Measurements from ENCODE around the gene POLR1E.

The POLR1E gene

DNA sequence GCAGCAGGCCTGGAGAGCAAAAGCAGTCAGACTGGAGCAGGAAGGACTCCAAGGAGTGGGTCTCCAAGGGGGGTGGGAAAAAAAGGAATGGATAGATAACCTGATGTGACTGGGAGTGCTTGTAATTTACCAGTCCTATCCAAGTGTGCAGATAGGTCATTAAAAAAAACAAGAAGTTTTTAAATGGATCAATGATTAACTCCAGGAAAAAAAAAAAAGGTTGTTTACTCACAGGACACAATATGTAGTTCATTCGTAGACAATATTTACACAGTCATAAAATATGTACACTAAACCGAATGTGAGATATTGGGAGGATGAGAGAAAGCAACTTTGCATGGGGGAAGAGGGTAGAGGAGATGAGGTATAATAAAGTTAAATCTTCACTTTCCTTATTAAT is 40.9 kb upstream of the POLR1E start:
- Histone ChIP-seq H3K9me3 (ENCODE audit: insufficient read depth, low read length) (no peaks in the 10 kb centered on the region), H2AFZ (ENCODE audit: low read depth, low read length) (no peak overlapping the region), H3K36me3 (replicated peaks; ENCODE audit: low read depth, low read length) (peaks cover 40% of the 10 kb centered on the region), H4K20me1 (ENCODE audit: insufficient read depth, low read length) (peaks cover 18% of the 10 kb centered on the region), H3K27ac (ENCODE audit: low read length) (no peak overlapping the region), H3K27me3 (ENCODE audit: low read depth, low read length) (no peaks in the 10 kb centered on the region), H3K4me1 (ENCODE audit: low read length) (peaks cover 8% of the 10 kb centered on the region), H3K4me2 (ENCODE audit: low read length) (no peak overlapping the region), H3K9ac (ENCODE audit: low read length) (no peak overlapping the region), H3K79me2 (ENCODE audit: low read length) (peaks cover 85% of the 10 kb centered on the region), H3K4me3 (ENCODE audit: low read length) (no peak overlapping the region)
- TF ChIP-seq EZH2phosphoT487 (IDR thresholded peaks at IDR 0.05; ENCODE audit: low read depth) (no peak), CTCF (IDR thresholded peaks at IDR 0.05; ENCODE audit: low read depth, low read length) (no peak)

DNA sequence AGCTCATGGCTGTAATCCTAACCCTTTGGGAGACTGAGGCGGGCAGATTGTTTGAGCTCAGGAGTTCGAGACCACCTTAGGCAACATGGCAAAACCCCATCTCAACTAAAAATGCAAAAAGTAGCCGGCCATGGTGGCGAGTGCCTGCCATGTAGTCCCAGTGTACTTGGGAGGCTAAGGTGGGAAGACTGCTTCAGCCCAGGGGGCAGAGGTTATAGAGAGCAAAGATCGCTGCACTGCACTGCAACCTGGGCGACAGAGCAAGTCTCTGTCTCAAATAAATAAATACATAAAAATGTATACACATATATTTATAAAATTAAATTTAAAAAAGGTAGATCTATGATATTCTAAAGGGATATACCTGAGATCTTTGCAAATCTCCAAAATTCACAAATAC is 39.9 kb upstream of the POLR1E start:
- Histone ChIP-seq H3K36me3 (replicated peaks; ENCODE audit: low read depth, low read length) (peaks cover 37% of the 10 kb centered on the region), H3K79me2 (ENCODE audit: low read length) (peaks cover 87% of the 10 kb centered on the region)
- TF ChIP-seq EZH2phosphoT487 (IDR thresholded peaks at IDR 0.05; ENCODE audit: low read depth), result no peak
- no peak for TF ChIP-seq CTCF (IDR thresholded peaks at IDR 0.05; ENCODE audit: low read depth, low read length)

DNA sequence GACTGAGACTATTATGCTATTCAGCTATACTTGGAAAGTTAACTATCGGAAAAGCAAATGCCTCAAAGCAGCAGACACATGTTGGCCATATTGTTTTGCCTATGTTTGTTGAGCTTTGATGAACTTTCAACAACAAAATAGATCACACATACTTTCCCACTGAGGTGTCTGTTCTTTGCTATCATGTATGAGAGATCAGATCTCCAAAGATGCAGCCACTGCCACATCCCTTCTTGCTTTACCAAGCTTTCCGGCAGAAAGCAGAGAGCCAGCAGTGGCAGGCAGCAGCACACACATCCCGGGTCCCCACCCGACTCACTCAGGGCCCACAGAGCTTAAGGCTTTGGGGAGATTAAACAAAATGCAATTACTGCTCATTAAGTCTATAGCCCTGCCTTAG is 39.3 kb upstream of the POLR1E start:
- no peak for TF ChIP-seq EZH2phosphoT487 (IDR thresholded peaks at IDR 0.05; ENCODE audit: low read depth)
- no peak for TF ChIP-seq CTCF (IDR thresholded peaks at IDR 0.05; ENCODE audit: low read depth, low read length)
- Histone ChIP-seq H3K27ac (ENCODE audit: low read length) (no peak overlapping the region), H3K79me2 (ENCODE audit: low read length) (peaks cover 88% of the 10 kb centered on the region), H2AFZ (ENCODE audit: low read depth, low read length) (no peak overlapping the region), H3K4me2 (ENCODE audit: low read length) (no peak overlapping the region), H3K27me3 (ENCODE audit: low read depth, low read length) (no peaks in the 10 kb centered on the region), H3K4me3 (ENCODE audit: low read length) (no peak overlapping the region), H4K20me1 (ENCODE audit: insufficient read depth, low read length) (peaks cover 21% of the 10 kb centered on the region), H3K9me3 (ENCODE audit: insufficient read depth, low read length) (no peaks in the 10 kb centered on the region), H3K36me3 (replicated peaks; ENCODE audit: low read depth, low read length) (peaks cover 31% of the 10 kb centered on the region), H3K4me1 (ENCODE audit: low read length) (peaks cover 11% of the 10 kb centered on the region), H3K9ac (ENCODE audit: low read length) (no peak overlapping the region)

More for the DNA sequence above, 39.9 kb upstream of the POLR1E start:
- no peak overlapping the region for H3K4me2 ChIP-seq (ENCODE audit: low read length)
- H3K9me3 ChIP-seq (ENCODE audit: insufficient read depth, low read length), result no peaks in the 10 kb centered on the region
- H3K4me1 ChIP-seq (ENCODE audit: low read length), result peaks cover 11% of the 10 kb centered on the region
- H4K20me1 ChIP-seq (ENCODE audit: insufficient read depth, low read length), result peaks cover 20% of the 10 kb centered on the region
- H3K27me3 ChIP-seq (ENCODE audit: low read depth, low read length), result no peaks in the 10 kb centered on the region
- no peak overlapping the region for H2AFZ ChIP-seq (ENCODE audit: low read depth, low read length)
- no peak overlapping the region for H3K27ac ChIP-seq (ENCODE audit: low read length)
- no peak overlapping the region for H3K9ac ChIP-seq (ENCODE audit: low read length)
- no peak overlapping the region for H3K4me3 ChIP-seq (ENCODE audit: low read length)

DNA sequence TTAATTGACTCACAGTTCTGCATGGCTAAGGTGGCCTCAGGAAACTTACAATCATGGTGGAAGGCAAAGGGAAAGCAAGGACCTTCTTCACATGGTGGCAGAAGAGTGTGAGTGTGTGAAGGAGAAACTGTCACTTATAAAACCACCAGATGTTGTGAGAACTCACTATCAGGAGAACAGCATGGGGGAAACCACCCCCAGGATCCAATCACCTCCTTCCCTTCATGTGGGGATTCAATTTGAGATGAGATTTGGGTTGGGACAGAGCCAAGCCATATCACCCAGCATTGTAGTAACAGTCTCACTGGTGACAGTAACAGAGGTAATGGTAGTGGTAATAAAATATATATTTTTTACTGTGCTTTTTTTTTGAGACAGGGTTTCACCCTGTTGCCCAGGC is 38.6 kb upstream of the POLR1E start:
- peaks cover 21% of the 10 kb centered on the region for H4K20me1 ChIP-seq (ENCODE audit: insufficient read depth, low read length)
- H3K27me3 ChIP-seq (ENCODE audit: low read depth, low read length), result no peaks in the 10 kb centered on the region
- no peaks in the 10 kb centered on the region for H3K9me3 ChIP-seq (ENCODE audit: insufficient read depth, low read length)
- H3K79me2 ChIP-seq (ENCODE audit: low read length), result peaks cover 89% of the 10 kb centered on the region
- no peak overlapping the region for H3K27ac ChIP-seq (ENCODE audit: low read length)
- no peak overlapping the region for H3K9ac ChIP-seq (ENCODE audit: low read length)
- no peak overlapping the region for H3K4me3 ChIP-seq (ENCODE audit: low read length)
- H3K4me1 ChIP-seq (ENCODE audit: low read length), result peaks cover 11% of the 10 kb centered on the region
- no peak overlapping the region for H2AFZ ChIP-seq (ENCODE audit: low read depth, low read length)
- no peak overlapping the region for H3K4me2 ChIP-seq (ENCODE audit: low read length)
- H3K36me3 ChIP-seq (replicated peaks; ENCODE audit: low read depth, low read length), result peaks cover 24% of the 10 kb centered on the region
- no peak for TF ChIP-seq CTCF (IDR thresholded peaks at IDR 0.05; ENCODE audit: low read depth, low read length)
- no peak for TF ChIP-seq EZH2phosphoT487 (IDR thresholded peaks at IDR 0.05; ENCODE audit: low read depth)

Measured in OCI-LY3 (cell line).